DND-41 (cell line): ENCODE measurements around the gene PPP1R17.

Source experiments
- CTCF ChIP-seq: IDR thresholded peaks from 2 replicates; pipeline ENCODE4 v1.5.1; 2012; ENCODE audit warnings: borderline replicate concordance, low read length, moderate library complexity, mild to moderate bottlenecking; ENCODE audit not compliant: poor library complexity, severe bottlenecking; ENCODE audit errors: extremely low read depth
- EZH2 ChIP-seq: IDR thresholded peaks from 3 replicates; pipeline ENCODE4 v1.6.1; 2012; ENCODE audit warnings: borderline replicate concordance, low read depth, mild to moderate bottlenecking, moderate library complexity, low read length, inconsistent platforms; ENCODE audit not compliant: severe bottlenecking

- peak; percentile 12 for TF ChIP-seq CTCF
- TF ChIP-seq EZH2: no peak
Measured at GRCh38 chr7:31648288-31648687, 38.7 kb upstream of the PPP1R17 start.
